HG03135 (cell line): ENCODE data around the gene TNS1.

ENCODE experiments used
- ATAC-seq: cut with Tn5 transposase; IDR thresholded peaks from one replicate; pipeline ENCODE4 v1.9.1; 2021; ENCODE audit warnings: mild to moderate bottlenecking, moderate library complexity; ENCODE audit not compliant: unreplicated experiment

TNS1 gene

GRCh38 chr2:217880891-217881290 lies 121.9 kb downstream of the TNS1 start:
- ATAC-seq, result no peak

GRCh38 chr2:217880287-217880889 lies 122.4 kb downstream of the TNS1 start:
- ATAC-seq, result no peak

DNA sequence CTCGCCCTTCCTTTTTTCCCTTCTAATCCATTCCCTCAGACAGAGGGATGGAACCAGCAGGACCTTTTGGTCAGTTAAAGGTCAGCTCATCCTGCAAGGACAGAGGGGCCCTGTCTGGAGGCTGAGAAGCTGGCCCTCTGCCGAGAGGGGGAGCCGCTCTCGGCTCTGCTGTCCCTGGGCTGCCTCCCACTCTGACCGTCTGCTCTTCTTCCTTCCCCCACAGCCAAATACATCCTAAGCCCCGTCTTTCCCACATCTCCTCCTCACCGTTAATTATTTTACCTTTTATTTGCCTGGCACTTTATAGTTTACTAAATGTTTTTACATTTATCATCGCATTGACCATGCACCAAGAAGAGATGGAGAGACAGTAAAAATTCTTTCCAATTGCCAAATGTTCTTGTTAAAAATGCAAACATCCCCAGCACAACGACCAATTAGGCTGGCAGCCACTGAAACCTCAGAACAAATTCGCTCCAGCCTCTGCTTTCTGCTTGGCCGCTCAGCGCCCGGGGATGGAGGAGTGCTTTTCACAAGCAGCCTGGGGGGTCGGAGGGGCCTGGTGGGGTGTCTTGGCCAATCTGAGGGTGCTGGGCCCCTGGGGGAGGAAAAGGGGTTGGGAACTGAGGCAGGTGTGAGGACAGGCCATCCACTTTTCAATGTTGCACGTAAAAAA lies 123.7 kb downstream of the TNS1 start:
- no peak for ATAC-seq

DNA sequence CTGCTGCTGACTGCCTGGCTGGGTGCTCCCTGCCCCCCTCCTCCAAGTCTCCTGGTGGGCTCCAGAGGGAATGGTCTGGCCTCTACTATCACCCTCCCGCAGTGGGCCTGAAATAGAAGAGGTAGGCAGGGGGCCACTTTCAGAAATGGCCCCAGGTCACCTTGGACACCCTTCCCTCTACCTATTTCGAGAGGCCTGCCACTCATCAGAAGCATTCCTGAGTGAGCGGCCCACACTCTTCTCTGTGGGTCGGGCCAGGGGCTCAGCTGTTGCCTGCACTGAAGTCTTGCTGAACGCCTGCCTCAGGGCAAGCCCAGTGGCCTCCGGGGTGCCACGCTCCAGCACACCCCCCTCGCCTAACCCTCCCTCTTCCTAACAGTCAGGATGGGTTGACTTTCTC lies 124.9 kb downstream of the TNS1 start:
- ATAC-seq, result no peak

- ATAC-seq, result no peak
Observed at GRCh38 chr2:217876253-217876570, 126.6 kb downstream of the TNS1 start.

- no peak for ATAC-seq
Observed at GRCh38 chr2:217875556-217876252, 127.1 kb downstream of the TNS1 start.

GRCh38 chr2:217875138-217875537 lies 127.7 kb downstream of the TNS1 start:
- ATAC-seq, result no peak

- ATAC-seq, result no peak
Observed at GRCh38 chr2:217873371-217873770, 129.4 kb downstream of the TNS1 start.

GRCh38 chr2:217872319-217872718 lies 130.5 kb downstream of the TNS1 start:
- no peak for ATAC-seq

DNA sequence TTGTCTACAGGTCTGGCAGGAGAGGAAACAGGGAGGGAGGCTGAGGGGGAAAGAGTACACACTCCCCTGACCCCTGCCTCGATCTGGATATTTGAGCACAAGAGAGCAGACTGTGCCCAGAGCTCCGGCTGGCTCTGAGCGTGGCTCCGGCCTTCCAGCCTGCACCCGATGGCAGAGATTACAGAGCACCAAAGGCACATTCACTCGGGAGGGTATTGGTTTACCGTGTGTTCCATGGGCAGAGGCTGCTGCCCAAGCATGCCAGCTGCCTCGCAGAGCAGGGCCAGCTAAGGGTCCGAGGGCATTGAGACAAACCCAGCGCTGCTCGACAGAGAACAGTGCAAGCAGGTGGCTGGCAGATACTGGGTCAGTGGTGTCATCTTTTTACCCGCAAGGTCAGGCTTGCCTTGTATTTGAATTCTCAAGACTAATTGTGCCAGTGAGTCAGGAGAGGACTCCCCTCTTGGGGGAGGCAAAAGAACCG lies 132.2 kb downstream of the TNS1 start:
- ATAC-seq, result no peak

DNA sequence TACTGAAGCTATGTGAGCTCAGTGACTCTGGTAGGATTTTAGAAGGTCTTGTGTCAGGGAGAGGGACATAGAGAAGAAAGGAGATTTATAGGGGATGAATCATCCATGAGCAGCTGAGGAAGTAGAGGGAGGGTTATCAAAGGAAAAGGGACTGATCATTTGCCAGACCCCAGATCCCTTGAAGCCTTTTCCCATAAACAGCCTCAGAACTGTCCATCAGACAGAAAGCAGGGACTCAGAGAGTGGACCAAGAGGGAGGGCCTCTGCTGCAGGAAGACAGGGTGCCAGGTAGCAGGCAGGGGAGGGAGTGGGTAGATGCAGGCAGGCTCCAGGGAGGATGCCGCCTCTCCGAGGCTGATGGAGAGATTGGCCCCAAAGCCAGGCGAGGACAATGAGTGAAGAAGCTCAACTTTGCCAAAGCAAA lies 133.9 kb downstream of the TNS1 start:
- ATAC-seq, result no peak

GRCh38 chr2:217868265-217868892 lies 134.4 kb downstream of the TNS1 start:
- no peak for ATAC-seq

GRCh38 chr2:217866457-217866856 lies 136.3 kb downstream of the TNS1 start:
- ATAC-seq, result no peak

DNA sequence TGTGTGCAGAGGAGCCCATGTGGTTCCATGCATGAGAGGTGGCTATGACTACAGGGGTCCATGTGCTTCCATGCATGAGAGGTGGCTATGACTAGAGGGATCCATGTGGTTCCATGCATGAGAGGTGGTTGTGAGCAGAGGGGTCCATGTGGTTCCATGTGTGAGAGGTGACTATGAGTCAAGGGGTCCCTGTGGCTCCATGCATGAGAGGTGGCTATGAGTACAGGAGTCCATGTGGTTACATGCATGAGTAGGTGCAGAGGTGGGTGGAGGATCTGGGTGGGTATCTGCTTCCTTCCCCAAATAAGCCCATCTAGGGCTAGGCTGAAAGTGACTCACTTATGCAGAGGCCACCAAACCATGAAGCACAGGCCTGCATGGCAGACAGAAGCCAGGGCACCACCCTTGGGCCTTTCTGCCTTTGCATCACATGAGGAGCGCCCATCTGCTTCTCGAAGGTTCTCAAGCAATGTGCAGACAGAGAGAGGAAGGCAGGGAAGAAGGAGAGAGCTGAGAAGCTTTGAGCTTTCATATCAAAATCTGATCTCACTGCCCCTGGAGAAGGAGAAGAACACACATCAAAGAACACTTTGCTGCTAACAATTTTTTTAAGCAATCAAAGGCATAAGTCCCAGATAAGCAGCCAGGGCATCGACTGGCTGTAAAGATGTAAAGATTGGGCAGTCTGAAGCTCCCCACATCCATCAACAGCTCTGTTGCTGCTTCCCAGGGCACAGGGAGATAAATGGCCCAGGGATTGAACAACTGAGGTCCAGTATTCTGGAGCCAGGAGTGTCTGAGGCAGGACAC lies 137.6 kb downstream of the TNS1 start:
- peak; percentile 55 for ATAC-seq

GRCh38 chr2:217863883-217864282 lies 138.9 kb downstream of the TNS1 start:
- no peak for ATAC-seq

GRCh38 chr2:217861334-217861877 lies 141.4 kb downstream of the TNS1 start:
- ATAC-seq, result no peak

GRCh38 chr2:217859926-217860325 lies 142.9 kb downstream of the TNS1 start:
- no peak for ATAC-seq

- no peak for ATAC-seq
Observed at GRCh38 chr2:217858519-217859491, 144.0 kb downstream of the TNS1 start.
